Astrocyte of the cerebellum (primary cell): ENCODE results near the gene GNAS-AS1.

ENCODE experiments used
- DNase-seq: peaks from one replicate; pipeline ENCODE4 v3.0.0-alpha.2; 2011; ENCODE audit warnings: low read depth
- H3K4me3 ChIP-seq: 2 replicates; pipeline ENCODE4 v1.5.1; 2011; ENCODE audit warnings: mild to moderate bottlenecking, low read depth, low read length, moderate library complexity
- in situ Hi-C: cut with HindIII; loops from 2 replicates; pipeline ENCODE4 v1.10.0; 2017; ENCODE audit warnings: low sequenced_read_pairs
- TF ChIP-seq, protein P1 (sequence below): IDR thresholded peaks from 2 replicates; pipeline ENCODE4 v1.5.1; 2012; ENCODE audit warnings: low read length, low read depth, moderate library complexity, mild to moderate bottlenecking; ENCODE audit errors: missing control alignments

Gene GNAS-AS1

GRCh38 chr20:58803533-58803932 lies 47.2 kb downstream of the GNAS-AS1 start:
- TF ChIP-seq, protein P1, sequence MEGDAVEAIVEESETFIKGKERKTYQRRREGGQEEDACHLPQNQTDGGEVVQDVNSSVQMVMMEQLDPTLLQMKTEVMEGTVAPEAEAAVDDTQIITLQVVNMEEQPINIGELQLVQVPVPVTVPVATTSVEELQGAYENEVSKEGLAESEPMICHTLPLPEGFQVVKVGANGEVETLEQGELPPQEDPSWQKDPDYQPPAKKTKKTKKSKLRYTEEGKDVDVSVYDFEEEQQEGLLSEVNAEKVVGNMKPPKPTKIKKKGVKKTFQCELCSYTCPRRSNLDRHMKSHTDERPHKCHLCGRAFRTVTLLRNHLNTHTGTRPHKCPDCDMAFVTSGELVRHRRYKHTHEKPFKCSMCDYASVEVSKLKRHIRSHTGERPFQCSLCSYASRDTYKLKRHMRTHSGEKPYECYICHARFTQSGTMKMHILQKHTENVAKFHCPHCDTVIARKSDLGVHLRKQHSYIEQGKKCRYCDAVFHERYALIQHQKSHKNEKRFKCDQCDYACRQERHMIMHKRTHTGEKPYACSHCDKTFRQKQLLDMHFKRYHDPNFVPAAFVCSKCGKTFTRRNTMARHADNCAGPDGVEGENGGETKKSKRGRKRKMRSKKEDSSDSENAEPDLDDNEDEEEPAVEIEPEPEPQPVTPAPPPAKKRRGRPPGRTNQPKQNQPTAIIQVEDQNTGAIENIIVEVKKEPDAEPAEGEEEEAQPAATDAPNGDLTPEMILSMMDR = no peak
- DNase-seq = no peak
- in situ Hi-C loops = no loop called here

DNA sequence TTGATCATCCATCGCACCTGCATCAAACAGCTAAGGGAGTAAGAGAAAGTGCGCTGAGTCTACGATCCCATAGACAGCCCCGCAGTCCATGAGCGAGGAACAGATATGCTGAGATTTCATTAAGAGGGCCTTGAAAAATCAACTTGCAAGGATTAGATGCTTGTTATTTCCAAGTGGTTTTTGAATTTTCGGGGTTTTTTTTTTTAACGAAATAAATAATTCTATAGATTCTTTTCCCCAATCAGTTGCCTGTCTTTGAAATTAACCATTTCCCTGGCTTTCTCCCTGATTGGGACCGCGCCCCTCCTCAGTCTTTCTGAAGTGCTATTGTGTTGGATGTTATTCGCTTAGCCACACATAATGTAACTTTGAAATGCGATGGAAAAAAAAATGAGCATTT lies 48.6 kb downstream of the GNAS-AS1 start:
- H3K4me3 ChIP-seq = no peak overlapping the region
- DNase-seq = no peak
- in situ Hi-C loops = no loop called here
- TF ChIP-seq, protein P1 = no peak

More at GRCh38 chr20:58803533-58803932, 47.2 kb downstream of the GNAS-AS1 start:
- no peak overlapping the region for H3K4me3 ChIP-seq

DNA sequence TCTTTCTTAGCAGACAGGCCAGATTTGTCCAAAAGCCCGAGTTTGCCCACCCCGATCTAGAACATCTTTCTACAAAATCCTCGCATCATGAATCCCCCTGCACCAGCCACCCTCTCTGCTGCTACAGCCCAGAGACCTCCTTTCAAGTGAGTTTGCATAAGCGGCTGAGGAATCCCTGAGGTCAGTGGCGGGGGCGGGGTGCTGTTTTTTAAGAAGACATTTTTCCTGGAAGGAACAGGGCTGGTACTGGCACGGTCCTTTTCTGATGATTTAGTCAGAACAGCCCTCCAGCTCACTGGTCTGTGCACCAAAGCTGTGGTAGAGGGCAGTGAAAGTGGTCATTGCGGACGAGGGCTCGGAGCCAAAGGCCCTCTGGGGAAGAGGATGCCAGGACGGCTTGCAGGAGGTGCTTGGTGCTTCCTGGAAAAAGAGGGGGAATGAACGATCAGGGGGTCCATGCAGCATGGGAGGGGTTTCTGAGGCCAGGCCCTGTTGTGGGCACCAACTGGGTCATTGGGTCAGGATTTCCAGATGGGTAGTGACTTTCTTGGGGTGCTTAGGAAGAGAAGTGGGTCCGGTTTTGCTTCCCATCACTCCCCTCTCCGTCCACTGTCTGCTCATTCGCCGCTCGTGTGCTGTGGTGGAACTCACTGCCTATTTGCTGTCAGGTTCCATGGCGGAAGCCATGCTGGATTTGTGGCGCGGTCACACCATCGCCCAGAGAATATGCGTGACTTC lies 50.4 kb downstream of the GNAS-AS1 start:
- DNase-seq = no peak
- in situ Hi-C loops = no loop called here
- TF ChIP-seq, protein P1 = no peak
- no peak overlapping the region for H3K4me3 ChIP-seq

DNA sequence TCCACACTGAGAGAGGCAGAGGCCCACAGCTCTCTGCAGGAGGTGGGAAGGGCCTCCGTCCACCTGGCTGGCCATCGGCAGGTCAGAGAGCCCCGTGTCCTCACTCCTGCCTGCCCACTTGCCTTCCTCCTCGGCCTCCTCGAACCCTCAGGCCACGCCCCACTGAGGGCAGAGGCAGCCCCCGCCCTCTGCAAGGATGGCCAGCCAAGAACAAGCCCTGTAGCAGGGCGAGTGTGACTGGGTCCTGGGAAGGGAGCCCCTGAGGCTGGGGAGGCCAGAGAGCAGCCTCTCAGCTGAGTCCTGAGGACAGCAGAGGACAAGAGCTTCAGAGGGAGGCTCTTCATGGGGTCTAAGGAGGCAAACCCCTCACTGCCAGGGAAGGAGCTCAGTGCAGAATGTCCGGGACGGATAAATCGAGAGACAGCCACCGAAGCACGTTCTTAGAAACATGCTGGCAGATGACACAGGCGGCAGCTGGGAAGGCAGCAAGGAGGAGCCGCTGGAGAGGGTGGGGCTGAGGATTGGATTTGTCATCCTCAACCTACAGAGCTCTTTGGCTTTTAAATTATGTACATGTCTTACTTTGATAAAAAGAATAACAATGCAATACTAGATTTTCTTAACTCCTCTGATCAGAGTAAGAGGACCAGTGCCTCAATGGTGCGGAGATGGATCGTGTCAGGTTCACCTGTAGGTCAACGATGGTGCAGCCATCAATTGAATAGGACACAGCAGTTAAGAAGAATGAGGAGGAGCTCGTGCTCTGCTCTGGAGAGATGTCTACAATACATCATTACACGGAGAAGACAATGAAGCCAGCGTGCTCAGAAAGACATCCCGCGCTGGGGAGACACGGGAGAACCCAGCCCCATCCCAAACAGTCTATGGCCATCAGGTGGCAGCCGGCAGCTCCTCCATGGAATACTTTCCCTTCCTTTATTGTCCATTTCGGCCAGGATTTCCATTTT lies 53.0 kb downstream of the GNAS-AS1 start:
- no peak for DNase-seq
- H3K4me3 ChIP-seq = no peak overlapping the region
- TF ChIP-seq, protein P1 = no peak
- in situ Hi-C loops = no loop called here

DNA sequence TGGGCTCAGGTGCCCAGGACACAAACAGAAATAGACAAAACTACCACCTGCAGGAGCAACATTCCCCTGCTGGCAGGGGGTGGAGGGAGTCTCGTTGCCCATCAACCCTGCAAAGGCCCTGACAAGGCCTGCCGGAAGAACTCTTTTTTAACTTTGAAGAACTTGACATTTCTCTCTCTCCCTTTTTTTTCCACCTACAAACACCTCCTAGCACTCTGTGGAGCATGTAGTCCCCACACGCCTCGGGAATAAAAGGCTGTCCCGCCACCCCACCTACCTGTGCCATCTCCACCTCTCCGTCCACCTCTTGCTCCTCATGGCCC lies 54.8 kb downstream of the GNAS-AS1 start:
- no peak overlapping the region for H3K4me3 ChIP-seq
- TF ChIP-seq, protein P1 = no peak
- in situ Hi-C loops = no loop called here
- DNase-seq = no peak

GRCh38 chr20:58795181-58795922 lies 55.4 kb downstream of the GNAS-AS1 start:
- no peak for DNase-seq
- TF ChIP-seq, protein P1 = no peak
- H3K4me3 ChIP-seq = no peak overlapping the region
- in situ Hi-C loops = no loop called here
